Measurements from ENCODE around the gene PRODH2. TPM values are rescaled to one million over a fixed set of nuclear protein-coding genes. Genes with fewer than 3 reads are reported as not detected.

Gene PRODH2
- total RNA-seq, 1 experiment from 2014 or later = not detected

DNA sequence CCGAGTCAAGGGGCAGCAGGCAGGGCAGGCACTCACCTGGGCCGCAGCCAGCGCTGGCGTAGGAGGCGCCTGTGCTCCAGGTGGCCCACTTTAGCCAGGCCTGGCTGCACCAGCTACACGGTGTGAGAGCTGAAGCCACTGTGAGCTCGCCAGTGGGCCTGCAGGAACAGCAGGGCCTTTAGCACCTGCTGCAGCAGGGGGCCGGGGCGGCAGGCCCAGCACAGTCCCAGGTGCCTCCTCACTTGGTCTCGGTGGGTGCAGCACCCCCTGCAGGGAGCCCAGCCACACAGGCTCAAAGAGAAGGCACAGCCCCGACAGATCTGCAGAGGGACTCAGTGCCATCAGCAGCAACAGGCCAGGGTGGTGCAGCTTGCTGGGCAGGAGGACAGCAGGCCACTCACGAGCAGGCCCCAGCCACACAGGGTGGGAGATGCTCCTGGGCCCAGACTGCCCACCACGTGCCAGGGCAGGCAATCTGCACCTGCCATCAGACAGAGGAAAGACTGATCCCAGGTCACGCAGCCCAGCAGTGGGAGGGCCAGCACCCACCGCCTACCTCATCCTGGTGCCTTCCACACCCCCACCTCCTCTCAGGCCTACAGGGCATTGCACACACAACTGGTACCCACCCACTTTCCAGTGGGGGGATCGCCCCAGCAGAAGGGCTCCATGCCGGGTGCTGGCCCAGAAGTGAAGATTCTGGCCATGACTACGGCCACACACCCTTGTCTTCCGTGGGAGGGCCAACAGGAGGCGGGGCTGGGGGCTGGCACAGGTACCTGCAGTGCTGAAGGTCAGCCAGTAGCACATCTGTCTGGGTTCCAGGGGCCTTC is 21.4 kb downstream of the PRODH2 start:
- ChIA-PET POLR2A (ENCODE audit: unreplicated experiment) (no interaction called here), CTCF (no interaction called here)
- DNase-seq (no peak), ATAC-seq (no peak)
- Histone ChIP-seq H3K9ac (ENCODE audit: low read length) (no peak overlapping the region), H3K9me2 (replicated peaks; ENCODE audit: low read length) (no peaks in the 10 kb centered on the region), H3F3A (ENCODE audit: low read length, unreplicated experiment) (no peaks in the 10 kb centered on the region), H3K4me2 (ENCODE audit: low read length) (no peak overlapping the region), H3K4me1 (ENCODE audit: insufficient read depth, low read length) (no peaks in the 10 kb centered on the region), H2AFZ (ENCODE audit: low read length) (no peak overlapping the region), H3K4me3 (ENCODE audit: low read length) (no peak overlapping the region), H4K20me1 (ENCODE audit: low read length) (no peaks in the 10 kb centered on the region), H3K27ac (ENCODE audit: low read length) (no peak overlapping the region), H3K79me2 (ENCODE audit: low read length) (no peaks in the 10 kb centered on the region), H3K36me3 (ENCODE audit: low read depth, low read length) (no peaks in the 10 kb centered on the region), H3K9me3 (ENCODE audit: low read length) (no peaks in the 10 kb centered on the region), H3K27me3 (ENCODE audit: low read length) (no peaks in the 10 kb centered on the region)
- no TSS peak for BruUV-seq (replicated peaks)
- TF ChIP-seq EZH2phosphoT487 (IDR thresholded peaks at IDR 0.05; ENCODE audit: borderline replicate concordance, low read length) (no peak), EZH2 (IDR thresholded peaks at IDR 0.05; ENCODE audit: low read length, unreplicated experiment) (no peak)
- TF ChIP-seq, protein P1, sequence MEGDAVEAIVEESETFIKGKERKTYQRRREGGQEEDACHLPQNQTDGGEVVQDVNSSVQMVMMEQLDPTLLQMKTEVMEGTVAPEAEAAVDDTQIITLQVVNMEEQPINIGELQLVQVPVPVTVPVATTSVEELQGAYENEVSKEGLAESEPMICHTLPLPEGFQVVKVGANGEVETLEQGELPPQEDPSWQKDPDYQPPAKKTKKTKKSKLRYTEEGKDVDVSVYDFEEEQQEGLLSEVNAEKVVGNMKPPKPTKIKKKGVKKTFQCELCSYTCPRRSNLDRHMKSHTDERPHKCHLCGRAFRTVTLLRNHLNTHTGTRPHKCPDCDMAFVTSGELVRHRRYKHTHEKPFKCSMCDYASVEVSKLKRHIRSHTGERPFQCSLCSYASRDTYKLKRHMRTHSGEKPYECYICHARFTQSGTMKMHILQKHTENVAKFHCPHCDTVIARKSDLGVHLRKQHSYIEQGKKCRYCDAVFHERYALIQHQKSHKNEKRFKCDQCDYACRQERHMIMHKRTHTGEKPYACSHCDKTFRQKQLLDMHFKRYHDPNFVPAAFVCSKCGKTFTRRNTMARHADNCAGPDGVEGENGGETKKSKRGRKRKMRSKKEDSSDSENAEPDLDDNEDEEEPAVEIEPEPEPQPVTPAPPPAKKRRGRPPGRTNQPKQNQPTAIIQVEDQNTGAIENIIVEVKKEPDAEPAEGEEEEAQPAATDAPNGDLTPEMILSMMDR (conservative IDR thresholded peaks at IDR 0.05; ENCODE audit: low read depth, low read length) = 0 out of 2 replicates have a peak, but pooled peaks have one; percentile 20
- intact Hi-C loops (cut with micrococcal nuclease) = no loop called here

GRCh38 chr19:35789978-35790944 is 22.4 kb downstream of the PRODH2 start:
- no peaks in the 10 kb centered on the region for H3F3A ChIP-seq (ENCODE audit: low read length, unreplicated experiment)
- H3K4me1 ChIP-seq (ENCODE audit: insufficient read depth, low read length) = no peaks in the 10 kb centered on the region
- no peak overlapping the region for H3K9ac ChIP-seq (ENCODE audit: low read length)
- H3K36me3 ChIP-seq (ENCODE audit: low read depth, low read length) = no peaks in the 10 kb centered on the region
- ATAC-seq = no peak
- no peaks in the 10 kb centered on the region for H3K9me3 ChIP-seq (ENCODE audit: low read length)
- no TSS peak for BruUV-seq (replicated peaks)
- ChIA-PET CTCF (no interaction called here), POLR2A (ENCODE audit: unreplicated experiment) (no interaction called here)
- H3K4me3 ChIP-seq (ENCODE audit: low read length) = no peak overlapping the region
- no peak for DNase-seq
- no peaks in the 10 kb centered on the region for H3K79me2 ChIP-seq (ENCODE audit: low read length)
- intact Hi-C loops (cut with micrococcal nuclease) = no loop called here
- H2AFZ ChIP-seq (ENCODE audit: low read length) = no peak overlapping the region
- H3K4me2 ChIP-seq (ENCODE audit: low read length) = no peak overlapping the region
- TF ChIP-seq, protein P1 (conservative IDR thresholded peaks at IDR 0.05; ENCODE audit: low read depth, low read length) = no peak
- TF ChIP-seq EZH2phosphoT487 (IDR thresholded peaks at IDR 0.05; ENCODE audit: borderline replicate concordance, low read length) = no peak
- TF ChIP-seq EZH2 (IDR thresholded peaks at IDR 0.05; ENCODE audit: low read length, unreplicated experiment) = no peak
- no peaks in the 10 kb centered on the region for H4K20me1 ChIP-seq (ENCODE audit: low read length)
- no peaks in the 10 kb centered on the region for H3K9me2 ChIP-seq (replicated peaks; ENCODE audit: low read length)
- no peaks in the 10 kb centered on the region for H3K27me3 ChIP-seq (ENCODE audit: low read length)
- no peak overlapping the region for H3K27ac ChIP-seq (ENCODE audit: low read length)

Data from PC-3 (cell line).